ENCODE results near the gene TNFRSF25.
A peak's percentile ranks its signal among the peaks of the same experiment; 100 is the strongest.
"Not testable (repeated sequence)": the region's sequence is repeated elsewhere in the genome, so short reads cannot be mapped to it uniquely, and the experiment has no call there.

The TNFRSF25 gene

GRCh38 chr1:6468729-6469461 is 2.9 kb upstream of the TNFRSF25 start:
- no peak for DNase-seq (ENCODE audit: low spot score)

- DNase-seq (ENCODE audit: low spot score), result no peak
Measured at GRCh38 chr1:6467744-6468688, 2.0 kb upstream of the TNFRSF25 start.

GRCh38 chr1:6467224-6467623 is 1.3 kb upstream of the TNFRSF25 start:
- DNase-seq (ENCODE audit: low spot score), result no peak

GRCh38 chr1:6466751-6467150 is 778 bp upstream of the TNFRSF25 start:
- DNase-seq (ENCODE audit: low spot score), result no peak

- no peak for DNase-seq (ENCODE audit: low spot score)
Measured at GRCh38 chr1:6465461-6466005, 440 bp downstream of the TNFRSF25 start.

GRCh38 chr1:6464915-6465314 is 1.1 kb downstream of the TNFRSF25 start:
- no peak for DNase-seq (ENCODE audit: low spot score)

- no peak for DNase-seq (ENCODE audit: low spot score)
Measured at GRCh38 chr1:6464514-6464836, 1.5 kb downstream of the TNFRSF25 start.

GRCh38 chr1:6463120-6463412 is 2.9 kb downstream of the TNFRSF25 start:
- DNase-seq (ENCODE audit: low spot score), result no peak

GRCh38 chr1:6462412-6463119 is 3.4 kb downstream of the TNFRSF25 start:
- DNase-seq (ENCODE audit: low spot score), result no peak

- DNase-seq (ENCODE audit: low spot score), result no peak
Measured at GRCh38 chr1:6461538-6462411, 4.2 kb downstream of the TNFRSF25 start.

GRCh38 chr1:6461051-6461530 is 4.9 kb downstream of the TNFRSF25 start:
- DNase-seq (ENCODE audit: low spot score), result no peak

GRCh38 chr1:6460301-6461050 is 5.5 kb downstream of the TNFRSF25 start:
- DNase-seq (ENCODE audit: low spot score), result no peak

GRCh38 chr1:6459850-6460265 is 6.1 kb downstream of the TNFRSF25 start:
- DNase-seq (ENCODE audit: low spot score), result no peak

- DNase-seq (ENCODE audit: low spot score), result no peak
Measured at GRCh38 chr1:6456800-6457466, 9.0 kb downstream of the TNFRSF25 start.

GRCh38 chr1:6455752-6456520 is 10.0 kb downstream of the TNFRSF25 start:
- not testable (repeated sequence) for DNase-seq (ENCODE audit: low spot score)

- DNase-seq (ENCODE audit: low spot score), result peak; percentile 69
Measured at GRCh38 chr1:6454856-6455751, 10.9 kb downstream of the TNFRSF25 start.

GRCh38 chr1:6453895-6454855 is 11.8 kb downstream of the TNFRSF25 start:
- not testable (repeated sequence) for DNase-seq (ENCODE audit: low spot score)

Data from ecto neural progenitor cell (in vitro differentiated cells).